GM12874 (cell line): ENCODE measurements around the gene C9orf43.
A peak's percentile ranks its signal among the peaks of the same experiment; 100 is the strongest.

Experiments used
- TF ChIP-seq, protein P1 (sequence below): IDR thresholded peaks from 2 replicates; pipeline ENCODE4 v1.5.1; 2011; ENCODE audit warnings: low read depth, mild to moderate bottlenecking, control low read depth, low read length, moderate library complexity; ENCODE audit not compliant: insufficient read depth

Gene C9orf43

DNA sequence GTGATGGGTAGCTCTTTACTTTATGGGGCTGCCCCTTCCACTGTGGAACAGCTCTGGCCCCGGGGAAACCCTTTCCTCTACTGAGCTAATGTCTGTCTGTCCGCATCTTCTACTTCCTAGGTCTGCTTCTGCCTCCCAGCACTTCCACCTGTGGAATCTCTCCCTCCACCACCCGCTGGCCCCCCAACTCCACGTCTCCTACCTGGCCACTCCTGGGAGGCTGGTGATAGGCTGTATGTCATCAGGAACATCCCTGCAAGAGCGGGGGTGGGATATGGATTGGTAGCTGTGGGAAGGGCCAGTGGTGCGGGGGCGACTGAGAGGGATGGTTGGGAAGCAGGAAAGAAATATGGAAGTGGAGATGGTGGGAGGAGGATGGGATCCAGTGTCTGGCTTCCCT lies 18.6 kb upstream of the C9orf43 start:
- TF ChIP-seq, protein P1, sequence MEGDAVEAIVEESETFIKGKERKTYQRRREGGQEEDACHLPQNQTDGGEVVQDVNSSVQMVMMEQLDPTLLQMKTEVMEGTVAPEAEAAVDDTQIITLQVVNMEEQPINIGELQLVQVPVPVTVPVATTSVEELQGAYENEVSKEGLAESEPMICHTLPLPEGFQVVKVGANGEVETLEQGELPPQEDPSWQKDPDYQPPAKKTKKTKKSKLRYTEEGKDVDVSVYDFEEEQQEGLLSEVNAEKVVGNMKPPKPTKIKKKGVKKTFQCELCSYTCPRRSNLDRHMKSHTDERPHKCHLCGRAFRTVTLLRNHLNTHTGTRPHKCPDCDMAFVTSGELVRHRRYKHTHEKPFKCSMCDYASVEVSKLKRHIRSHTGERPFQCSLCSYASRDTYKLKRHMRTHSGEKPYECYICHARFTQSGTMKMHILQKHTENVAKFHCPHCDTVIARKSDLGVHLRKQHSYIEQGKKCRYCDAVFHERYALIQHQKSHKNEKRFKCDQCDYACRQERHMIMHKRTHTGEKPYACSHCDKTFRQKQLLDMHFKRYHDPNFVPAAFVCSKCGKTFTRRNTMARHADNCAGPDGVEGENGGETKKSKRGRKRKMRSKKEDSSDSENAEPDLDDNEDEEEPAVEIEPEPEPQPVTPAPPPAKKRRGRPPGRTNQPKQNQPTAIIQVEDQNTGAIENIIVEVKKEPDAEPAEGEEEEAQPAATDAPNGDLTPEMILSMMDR: no peak

- TF ChIP-seq, protein P1: no peak
These were observed 17.3 kb upstream of the C9orf43 start for GRCh38 chr9:113393281-113393680.

DNA sequence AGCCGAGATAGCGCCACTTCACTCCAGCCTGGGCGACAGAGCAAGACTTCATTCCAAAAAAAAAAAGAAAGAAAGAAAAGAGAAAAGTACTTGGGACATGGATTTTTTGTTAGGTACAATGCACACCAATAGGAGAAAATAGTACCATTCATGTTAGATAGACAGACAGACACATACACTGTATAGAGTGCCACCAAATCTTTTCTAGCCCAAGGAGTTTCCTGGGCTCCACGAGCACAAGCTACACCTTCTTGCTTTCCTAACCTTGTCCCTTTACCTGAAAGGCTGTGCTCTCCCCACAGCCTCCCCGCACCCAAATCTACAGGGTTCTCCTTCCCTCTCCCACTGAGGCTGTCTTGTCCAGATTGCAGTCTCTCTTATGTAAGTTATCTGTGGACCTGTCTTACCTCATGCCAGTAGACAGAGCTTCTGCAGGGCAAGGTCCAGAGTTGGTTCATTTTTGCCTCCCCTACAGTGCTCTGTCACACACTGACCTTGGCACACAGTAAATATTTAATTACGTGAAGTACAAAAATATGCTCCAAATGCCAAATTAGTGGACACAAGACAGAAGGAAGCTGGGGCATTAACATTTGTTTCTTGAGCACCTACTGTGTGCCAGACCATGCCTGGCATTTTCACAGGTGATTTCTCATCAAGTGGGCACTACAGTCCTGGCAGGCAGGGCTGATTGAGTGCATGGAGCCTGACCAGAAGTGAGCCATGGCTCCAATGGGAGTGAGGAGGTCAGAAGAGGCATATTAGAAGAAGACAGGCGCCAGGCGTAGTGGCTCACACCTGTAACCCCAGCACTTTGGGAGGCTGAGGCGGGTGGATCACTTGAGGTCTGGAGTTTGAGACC lies 15.3 kb upstream of the C9orf43 start:
- TF ChIP-seq, protein P1: no peak

DNA sequence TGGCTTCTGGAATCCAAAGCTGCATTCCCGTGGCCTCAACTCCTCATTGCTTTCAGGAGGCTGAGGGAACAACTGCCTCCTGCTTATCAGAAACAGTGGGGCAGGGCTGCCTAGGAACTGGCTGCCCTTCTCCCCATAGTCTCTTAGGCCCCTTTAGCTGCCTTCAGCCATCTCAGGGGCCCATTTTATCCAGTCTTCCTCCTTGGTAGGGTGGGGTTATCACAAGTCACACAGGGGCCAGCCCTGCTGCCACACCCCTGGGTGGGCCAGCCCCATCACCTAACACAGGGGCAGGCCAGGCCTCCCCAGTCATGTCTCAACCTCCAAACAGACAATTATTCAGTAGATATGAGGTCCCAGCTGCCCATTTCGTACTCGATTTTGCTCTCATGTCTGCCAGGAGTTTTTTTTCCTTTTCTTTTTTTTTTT lies 13.3 kb upstream of the C9orf43 start:
- TF ChIP-seq, protein P1: no peak

- TF ChIP-seq, protein P1: no peak
These were observed 11.8 kb upstream of the C9orf43 start for GRCh38 chr9:113398796-113399195.

GRCh38 chr9:113399646-113400200 lies 10.8 kb upstream of the C9orf43 start:
- TF ChIP-seq, protein P1: no peak

DNA sequence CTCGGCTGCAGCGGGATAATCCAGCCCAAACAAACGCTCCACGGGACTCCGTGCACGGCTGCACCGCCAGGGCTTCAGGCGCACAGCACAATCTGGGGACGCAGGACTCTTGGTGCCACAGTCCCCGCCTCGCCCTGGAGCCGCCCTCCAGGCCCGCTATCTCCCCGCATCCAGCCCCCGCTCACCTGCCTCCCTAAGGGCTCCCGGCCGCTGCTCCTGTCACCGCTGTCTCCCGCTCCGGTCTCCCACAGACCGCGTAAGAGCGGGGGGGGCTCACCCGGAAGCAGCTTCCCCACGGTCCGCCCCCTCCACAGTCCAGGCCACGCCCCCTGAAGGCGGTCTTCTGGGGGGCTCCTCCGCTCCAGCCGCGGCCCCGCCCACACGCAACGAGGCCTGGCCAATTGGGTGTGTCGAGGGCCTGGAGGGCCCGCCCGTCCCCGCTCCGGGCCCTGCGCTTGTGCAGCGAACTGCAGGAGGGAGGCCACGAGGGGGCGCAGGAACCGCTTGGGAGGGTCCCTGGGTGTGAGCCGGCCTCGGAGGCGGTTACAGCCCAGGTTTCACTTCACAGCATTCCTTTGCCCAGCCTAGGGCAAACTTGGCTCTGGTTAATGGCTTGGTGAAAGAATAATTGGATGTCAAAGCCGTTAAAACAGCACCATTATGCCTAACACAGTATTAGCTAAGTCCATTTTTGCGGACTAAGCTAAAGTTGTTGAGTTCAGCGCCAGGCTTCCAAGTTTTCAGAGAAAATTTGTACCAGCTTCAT lies 9.3 kb upstream of the C9orf43 start, which contains the start of gene ALAD:
ALAD (minus strand) TSS at position 258 of the 766 bp plus-strand sequence. CDS start 7,725 bp downstream, outside the sequence.
- TF ChIP-seq, protein P1: peak; percentile 96
